NB4 (cell line): ENCODE data around the gene VTCN1.

Source experiments
- MYC ChIP-seq: IDR thresholded peaks from 2 replicates; pipeline ENCODE4 v1.6.1; 2011; ENCODE audit warnings: low read depth, low read length
- POLR2A ChIP-seq: IDR thresholded peaks from 2 replicates; pipeline ENCODE4 v1.6.1; 2011; ENCODE audit warnings: mild to moderate bottlenecking; ENCODE audit not compliant: insufficient read length; ENCODE audit errors: extremely low read depth
- TF ChIP-seq, protein P1 (sequence below): IDR thresholded peaks from one replicate; pipeline ENCODE4 v1.5.1; 2012; ENCODE audit warnings: low read depth, low read length
- TF ChIP-seq, protein P2 (sequence below): IDR thresholded peaks from 2 replicates; pipeline ENCODE4 v1.6.1; 2011; ENCODE audit warnings: low read depth, low read length

DNA sequence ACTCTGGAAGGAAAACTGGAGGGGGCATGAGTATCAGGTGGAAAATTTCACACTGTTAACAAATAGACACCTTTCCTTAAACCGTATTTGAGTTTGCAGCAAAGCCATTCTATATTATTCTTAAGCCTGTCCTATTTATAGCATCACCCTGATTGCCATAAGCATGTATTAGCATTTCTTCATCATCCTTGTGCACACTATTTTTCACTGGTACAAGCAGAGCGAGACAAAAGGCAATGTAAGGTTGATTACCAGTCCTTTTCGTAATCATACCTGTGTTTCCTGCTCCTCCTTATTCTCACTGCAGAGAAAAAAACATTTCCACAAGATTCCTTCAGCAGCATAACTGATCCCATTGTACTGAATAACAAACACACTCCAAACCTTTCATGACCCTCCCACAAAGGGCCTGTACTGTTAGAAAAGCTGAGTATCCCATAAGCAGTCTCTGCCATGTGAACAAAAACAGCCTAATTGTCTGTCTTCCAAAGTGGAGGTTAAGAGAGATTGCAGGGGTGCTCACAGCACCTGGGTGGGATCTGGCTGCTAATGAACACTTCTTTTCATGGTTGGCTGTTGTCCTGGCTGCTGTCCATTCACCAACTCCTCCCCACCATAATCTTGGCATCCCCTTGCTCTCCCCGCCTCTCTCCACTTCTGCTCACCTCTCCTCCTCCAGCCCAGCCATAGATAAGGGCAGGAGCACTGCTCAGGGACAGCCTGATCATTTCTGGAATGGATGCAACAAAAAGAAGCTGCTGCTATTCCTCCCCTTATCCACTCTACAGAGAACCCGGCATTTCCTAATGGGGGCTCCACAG is 30.4 kb downstream of the VTCN1 start:
- TF ChIP-seq, protein P1, sequence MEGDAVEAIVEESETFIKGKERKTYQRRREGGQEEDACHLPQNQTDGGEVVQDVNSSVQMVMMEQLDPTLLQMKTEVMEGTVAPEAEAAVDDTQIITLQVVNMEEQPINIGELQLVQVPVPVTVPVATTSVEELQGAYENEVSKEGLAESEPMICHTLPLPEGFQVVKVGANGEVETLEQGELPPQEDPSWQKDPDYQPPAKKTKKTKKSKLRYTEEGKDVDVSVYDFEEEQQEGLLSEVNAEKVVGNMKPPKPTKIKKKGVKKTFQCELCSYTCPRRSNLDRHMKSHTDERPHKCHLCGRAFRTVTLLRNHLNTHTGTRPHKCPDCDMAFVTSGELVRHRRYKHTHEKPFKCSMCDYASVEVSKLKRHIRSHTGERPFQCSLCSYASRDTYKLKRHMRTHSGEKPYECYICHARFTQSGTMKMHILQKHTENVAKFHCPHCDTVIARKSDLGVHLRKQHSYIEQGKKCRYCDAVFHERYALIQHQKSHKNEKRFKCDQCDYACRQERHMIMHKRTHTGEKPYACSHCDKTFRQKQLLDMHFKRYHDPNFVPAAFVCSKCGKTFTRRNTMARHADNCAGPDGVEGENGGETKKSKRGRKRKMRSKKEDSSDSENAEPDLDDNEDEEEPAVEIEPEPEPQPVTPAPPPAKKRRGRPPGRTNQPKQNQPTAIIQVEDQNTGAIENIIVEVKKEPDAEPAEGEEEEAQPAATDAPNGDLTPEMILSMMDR, result no peak
- TF ChIP-seq MYC (no peak), POLR2A (no peak)
- TF ChIP-seq, protein P2, sequence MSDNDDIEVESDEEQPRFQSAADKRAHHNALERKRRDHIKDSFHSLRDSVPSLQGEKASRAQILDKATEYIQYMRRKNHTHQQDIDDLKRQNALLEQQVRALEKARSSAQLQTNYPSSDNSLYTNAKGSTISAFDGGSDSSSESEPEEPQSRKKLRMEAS, result no peak
